EL (cell line): ENCODE measurements around the gene SCUBE2.
A peak's percentile ranks its signal among the peaks of the same experiment; 100 is the strongest.
"Not testable (repeated sequence)": the region's sequence is repeated elsewhere in the genome, so short reads cannot be mapped to it uniquely, and the experiment has no call there.

ENCODE experiments used
- DNase-seq: peaks from one replicate; pipeline ENCODE4 v3.0.0-alpha.2; 2016

The SCUBE2 gene

GRCh38 chr11:9002920-9003572, 88.4 kb downstream of the SCUBE2 start:
- DNase-seq, result peak; percentile 39

- DNase-seq, result peak; percentile 90
Measured at GRCh38 chr11:9001736-9002135, 89.7 kb downstream of the SCUBE2 start.

- DNase-seq, result no peak
Measured at GRCh38 chr11:8998017-8998416, 93.4 kb downstream of the SCUBE2 start.

- no peak for DNase-seq
Measured at GRCh38 chr11:8997451-8997850, 93.9 kb downstream of the SCUBE2 start.

- peak; percentile 67 for DNase-seq
Measured at GRCh38 chr11:8989453-8989852, 101.9 kb downstream of the SCUBE2 start.

- peak; percentile 69 for DNase-seq
Measured at GRCh38 chr11:8988329-8989234, 102.8 kb downstream of the SCUBE2 start.

GRCh38 chr11:8987446-8987845, 104.0 kb downstream of the SCUBE2 start:
- DNase-seq, result no peak

- DNase-seq, result not testable (repeated sequence)
Measured at GRCh38 chr11:8986772-8987171, 104.6 kb downstream of the SCUBE2 start.

GRCh38 chr11:8985462-8985861, 105.9 kb downstream of the SCUBE2 start:
- DNase-seq, result no peak

- DNase-seq, result no peak
Measured at GRCh38 chr11:8983552-8983951, 107.8 kb downstream of the SCUBE2 start.

GRCh38 chr11:8980485-8980884, 110.9 kb downstream of the SCUBE2 start:
- no peak for DNase-seq

GRCh38 chr11:8979365-8979764, 112.0 kb downstream of the SCUBE2 start:
- DNase-seq, result not testable (repeated sequence)

GRCh38 chr11:8973121-8973520, 118.3 kb downstream of the SCUBE2 start:
- no peak for DNase-seq

GRCh38 chr11:8971924-8972316, 119.5 kb downstream of the SCUBE2 start:
- no peak for DNase-seq

- DNase-seq, result no peak
Measured at GRCh38 chr11:8971196-8971923, 120.0 kb downstream of the SCUBE2 start.
